ENCODE measurements around the gene FMN1. TPM values are rescaled to one million over a fixed set of nuclear protein-coding genes. Genes with fewer than 3 reads are reported as not detected.

FMN1 gene
- total and polyA plus RNA-seq, 7 donors, result 3.0 to 19.9 (median 6.7) TPM

DNA sequence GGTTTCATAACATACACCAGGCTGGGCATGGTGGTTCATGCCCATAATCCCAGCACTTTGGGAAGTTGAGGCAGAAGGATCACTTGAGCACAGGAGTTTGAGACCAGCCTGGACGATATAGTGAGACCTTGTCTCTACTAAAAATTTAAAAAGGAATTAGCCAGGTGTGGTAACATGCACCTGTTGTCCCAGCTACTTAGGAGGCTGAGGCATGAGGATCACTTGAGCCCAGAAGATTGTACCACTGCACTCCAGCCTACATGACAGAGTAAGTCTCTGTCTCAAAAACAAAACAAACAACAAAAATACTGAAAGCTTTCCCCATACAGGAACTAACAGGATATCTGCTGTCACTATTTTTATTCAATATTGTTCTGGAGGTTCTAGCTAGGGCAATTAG, 455.8 kb downstream of the FMN1 start:
- H3K9me3 ChIP-seq, result no peaks in the 10 kb centered on the region
- H3K36me3 ChIP-seq, result no peaks in the 10 kb centered on the region
- intact Hi-C loops (cut with DNase I), result no loop called here
- no peaks in the 10 kb centered on the region for H3K27me3 ChIP-seq
- WGBS, 2 donors, result 86 to 89% methylated on average over 1 of the region's 1 CpG
- DNase-seq, result no peak
- no peak overlapping the region for H3K27ac ChIP-seq
- TF ChIP-seq, protein P1, sequence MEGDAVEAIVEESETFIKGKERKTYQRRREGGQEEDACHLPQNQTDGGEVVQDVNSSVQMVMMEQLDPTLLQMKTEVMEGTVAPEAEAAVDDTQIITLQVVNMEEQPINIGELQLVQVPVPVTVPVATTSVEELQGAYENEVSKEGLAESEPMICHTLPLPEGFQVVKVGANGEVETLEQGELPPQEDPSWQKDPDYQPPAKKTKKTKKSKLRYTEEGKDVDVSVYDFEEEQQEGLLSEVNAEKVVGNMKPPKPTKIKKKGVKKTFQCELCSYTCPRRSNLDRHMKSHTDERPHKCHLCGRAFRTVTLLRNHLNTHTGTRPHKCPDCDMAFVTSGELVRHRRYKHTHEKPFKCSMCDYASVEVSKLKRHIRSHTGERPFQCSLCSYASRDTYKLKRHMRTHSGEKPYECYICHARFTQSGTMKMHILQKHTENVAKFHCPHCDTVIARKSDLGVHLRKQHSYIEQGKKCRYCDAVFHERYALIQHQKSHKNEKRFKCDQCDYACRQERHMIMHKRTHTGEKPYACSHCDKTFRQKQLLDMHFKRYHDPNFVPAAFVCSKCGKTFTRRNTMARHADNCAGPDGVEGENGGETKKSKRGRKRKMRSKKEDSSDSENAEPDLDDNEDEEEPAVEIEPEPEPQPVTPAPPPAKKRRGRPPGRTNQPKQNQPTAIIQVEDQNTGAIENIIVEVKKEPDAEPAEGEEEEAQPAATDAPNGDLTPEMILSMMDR (IDR thresholded peaks at IDR 0.05), result no peak
- no peak for TF ChIP-seq EP300 (IDR thresholded peaks at IDR 0.05)
- TF ChIP-seq POLR2AphosphoS5 (IDR thresholded peaks at IDR 0.05), result no peak
- no peak for TF ChIP-seq POLR2A (IDR thresholded peaks at IDR 0.05)
- no peak overlapping the region for H3K4me3 ChIP-seq
- no peaks in the 10 kb centered on the region for H3K4me1 ChIP-seq

DNA sequence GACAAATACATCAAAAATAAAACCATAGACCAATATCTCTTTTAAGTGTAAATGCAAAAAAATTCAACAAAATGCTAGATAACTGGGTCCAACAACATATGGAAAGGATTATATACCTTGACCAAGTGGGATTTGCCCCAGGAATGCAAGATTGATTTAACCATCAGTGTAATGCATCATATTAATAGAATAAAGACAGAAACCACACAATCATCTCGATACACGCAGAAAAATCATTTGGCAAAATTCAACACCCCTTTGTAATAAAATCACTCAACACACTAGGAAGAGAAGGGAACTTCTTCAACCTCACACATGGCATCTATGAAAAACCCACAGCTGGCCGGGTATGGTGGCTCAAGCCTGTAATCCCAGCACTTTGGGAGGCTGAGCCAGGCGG, 457.2 kb downstream of the FMN1 start:
- H3K27ac ChIP-seq, result no peak overlapping the region
- intact Hi-C loops (cut with DNase I), result no loop called here
- H3K9me3 ChIP-seq, result no peaks in the 10 kb centered on the region
- 93 to 96% methylated on average over 4 of the region's 4 CpGs for WGBS, 2 donors
- no peaks in the 10 kb centered on the region for H3K27me3 ChIP-seq
- H3K4me3 ChIP-seq, result no peak overlapping the region
- no peak for DNase-seq
- H3K36me3 ChIP-seq, result no peaks in the 10 kb centered on the region
- TF ChIP-seq, protein P1 (IDR thresholded peaks at IDR 0.05), result no peak
- TF ChIP-seq POLR2AphosphoS5 (IDR thresholded peaks at IDR 0.05) (no peak), POLR2A (IDR thresholded peaks at IDR 0.05) (no peak), EP300 (IDR thresholded peaks at IDR 0.05) (no peak)
- no peaks in the 10 kb centered on the region for H3K4me1 ChIP-seq

DNA sequence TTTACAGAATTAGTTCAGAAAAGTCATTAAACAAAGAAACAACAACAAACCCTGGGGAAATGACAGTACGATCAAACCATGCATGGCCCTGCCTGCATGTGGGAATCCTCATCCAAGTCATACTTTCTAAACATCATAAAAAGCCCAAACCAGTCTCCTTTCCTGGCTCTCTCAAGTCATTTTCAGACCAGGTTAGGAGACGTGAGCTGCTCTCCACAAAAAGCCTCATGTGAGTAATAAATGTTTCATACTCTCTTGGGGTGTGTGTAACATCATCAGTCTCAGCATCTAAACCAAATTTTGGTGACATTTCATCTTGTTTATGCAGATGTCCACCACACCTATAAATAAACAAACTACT, 457.8 kb downstream of the FMN1 start:
- DNase-seq, result no peak
- Histone ChIP-seq H3K9me3 (no peaks in the 10 kb centered on the region), H3K36me3 (no peaks in the 10 kb centered on the region), H3K4me1 (no peaks in the 10 kb centered on the region), H3K27me3 (no peaks in the 10 kb centered on the region), H3K27ac (no peak overlapping the region), H3K4me3 (no peak overlapping the region)
- TF ChIP-seq POLR2AphosphoS5 (IDR thresholded peaks at IDR 0.05) (no peak), EP300 (IDR thresholded peaks at IDR 0.05) (no peak), POLR2A (IDR thresholded peaks at IDR 0.05) (no peak)
- TF ChIP-seq, protein P1 (IDR thresholded peaks at IDR 0.05), result no peak
- WGBS, 2 donors, result 88 to 90% methylated on average over 2 of the region's 2 CpGs
- intact Hi-C loops (cut with DNase I), result no loop called here

DNA sequence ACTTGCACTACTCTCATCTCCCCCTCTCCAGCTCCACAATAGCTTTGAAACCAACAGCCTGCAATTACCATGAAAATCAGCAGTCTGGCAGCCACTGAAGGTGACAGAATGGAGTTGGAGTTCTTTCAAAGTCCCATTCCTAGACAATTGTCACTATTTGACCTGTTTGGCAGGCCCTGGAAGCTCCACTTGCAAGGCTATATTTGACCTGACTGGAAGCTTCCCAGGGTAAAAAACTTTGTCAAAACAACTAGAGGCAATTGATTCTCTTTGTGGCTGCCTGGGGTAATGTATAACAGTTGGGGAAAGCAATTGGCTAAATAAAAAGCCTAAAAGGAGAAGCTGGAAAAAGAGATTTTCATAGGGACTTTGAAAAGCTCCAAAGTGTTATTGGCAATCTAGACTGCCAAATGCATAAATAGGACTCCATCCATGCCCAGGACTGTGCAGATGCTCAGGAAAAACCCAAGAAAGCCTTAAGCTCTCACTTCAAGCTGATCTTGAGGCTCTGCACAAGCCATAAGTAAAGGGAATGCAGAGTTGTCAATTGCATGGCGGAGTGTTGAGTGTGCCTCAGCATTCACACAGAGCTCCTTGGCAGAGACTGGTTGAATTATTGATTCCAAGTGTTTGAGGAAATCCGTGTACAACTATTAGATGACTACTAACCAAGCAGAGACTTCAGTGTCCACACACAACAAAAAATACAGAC, 458.4 kb downstream of the FMN1 start:
- no peaks in the 10 kb centered on the region for H3K4me1 ChIP-seq
- H3K27ac ChIP-seq, result no peak overlapping the region
- TF ChIP-seq EP300 (IDR thresholded peaks at IDR 0.05) (no peak), POLR2A (IDR thresholded peaks at IDR 0.05) (no peak)
- TF ChIP-seq, protein P1 (IDR thresholded peaks at IDR 0.05), result no peak
- intact Hi-C loops (cut with DNase I), result no loop called here
- H3K9me3 ChIP-seq, result no peaks in the 10 kb centered on the region
- 87 to 88% methylated on average over 2 of the region's 2 CpGs for WGBS, 2 donors
- H3K36me3 ChIP-seq, result no peaks in the 10 kb centered on the region
- no peak overlapping the region for H3K4me3 ChIP-seq
- DNase-seq, result no peak
- no peaks in the 10 kb centered on the region for H3K27me3 ChIP-seq

DNA sequence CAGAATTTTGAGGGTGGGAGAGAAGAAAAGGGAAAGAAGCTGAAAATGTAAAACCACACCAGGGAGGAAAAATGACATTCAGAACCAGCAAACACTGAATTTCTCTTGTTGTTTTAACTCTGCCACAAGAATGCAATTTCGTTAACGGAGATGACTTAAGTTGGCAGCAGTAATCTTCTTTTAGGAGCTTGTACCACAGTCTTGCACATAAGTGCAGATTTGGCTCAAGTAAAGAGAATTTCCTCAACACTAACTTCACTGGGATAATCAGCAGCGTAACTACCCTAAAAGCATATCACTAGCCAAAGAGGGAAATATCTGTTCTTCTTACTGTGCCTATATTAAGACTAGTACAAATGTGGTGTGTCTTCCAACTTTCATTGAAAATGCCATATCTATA, 461.2 kb downstream of the FMN1 start:
- TF ChIP-seq, protein P1 (IDR thresholded peaks at IDR 0.05), result no peak
- intact Hi-C loops (cut with DNase I), result no loop called here
- 57 to 70% methylated on average over 3 of the region's 3 CpGs for WGBS, 2 donors
- Histone ChIP-seq H3K4me1 (peaks cover 0 to 3% (median 0%) of the 10 kb centered on the region in 4 donors), H3K36me3 (no peaks in the 10 kb centered on the region), H3K9me3 (peaks cover 0 to 2% (median 0%) of the 10 kb centered on the region in 4 donors), H3K27ac (no peak overlapping the region), H3K4me3 (no peak overlapping the region), H3K27me3 (no peaks in the 10 kb centered on the region)
- no peak for DNase-seq
